ENCODE results near the gene ATP11A.

DNA sequence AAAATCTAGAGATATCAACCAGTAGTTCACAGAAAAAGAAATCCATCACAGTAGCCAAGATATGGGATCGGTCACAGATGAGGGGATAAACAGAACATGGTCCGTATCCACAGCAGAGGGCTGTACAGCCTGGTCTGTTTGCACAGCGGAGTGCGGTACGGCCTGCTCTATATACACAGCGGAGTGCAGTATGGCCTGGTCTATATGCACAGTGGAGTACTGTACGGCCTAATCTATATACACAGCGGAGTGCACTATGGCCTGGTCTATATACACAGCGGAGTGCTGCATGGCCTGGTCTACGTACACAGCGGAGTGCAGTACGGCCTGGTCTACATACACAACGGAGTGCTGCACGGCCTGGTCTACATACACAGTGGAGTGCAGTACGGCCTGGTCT, 236.2 kb downstream of the ATP11A start:
- TF ChIP-seq CTCF (IDR thresholded peaks at IDR 0.05) (no peak), POLR2A (IDR thresholded peaks at IDR 0.05) (no peak)

All from thyroid gland (tissue), 4 donors.